NB4 (cell line): ENCODE data around the gene ATP9B.

Experiments used
- CTCF ChIP-seq: IDR thresholded peaks from one replicate; pipeline ENCODE4 v1.5.1; 2012; ENCODE audit warnings: low read depth, low read length
- MAX ChIP-seq: IDR thresholded peaks from 2 replicates; pipeline ENCODE4 v1.6.1; 2011; ENCODE audit warnings: low read depth, low read length
- POLR2A ChIP-seq: IDR thresholded peaks from 2 replicates; pipeline ENCODE4 v1.6.1; 2011; ENCODE audit warnings: mild to moderate bottlenecking; ENCODE audit not compliant: insufficient read length; ENCODE audit errors: extremely low read depth

GRCh38 chr18:79246309-79247108 lies 177.3 kb downstream of the ATP9B start:
- TF ChIP-seq CTCF (peak; percentile 91), MAX (no peak), POLR2A (no peak)
